Fibroblast of lung (primary cell): ENCODE measurements around the gene FIZ1.

ENCODE experiments used
- CTCF ChIP-seq, 2 donors: IDR thresholded peaks in 1 of 2; conservative IDR thresholded peaks in 1 of 2; 1 replicate in 1 of 2; 2 replicates in 1 of 2; pipeline ENCODE4 v1.5.1; 2011 to 2012; ENCODE audit warnings: low read length in 2 of 2, control low read depth in 1 of 2, inconsistent platforms in 1 of 2, low read depth in 1 of 2, mild to moderate bottlenecking in 1 of 2
- EZH2 ChIP-seq: IDR thresholded peaks from 2 replicates; pipeline ENCODE4 v1.5.1; 2012; ENCODE audit warnings: low read length, control low read depth, mild to moderate bottlenecking; ENCODE audit errors: missing control alignments

GRCh38 chr19:55641426-55642152 lies 42.3 kb upstream of the FIZ1 start:
- TF ChIP-seq CTCF (conservative IDR thresholded peaks at IDR 0.05 in 1 of 2, IDR thresholded peaks at IDR 0.05 in 1 of 2; ENCODE audit: low read depth in 1 of 2, low read length in 2 of 2) (no peak), EZH2 (no peak)
